CD14-positive monocyte (primary cell): Measurements from ENCODE around the gene GPR143. TPM values are rescaled to one million over a fixed set of nuclear protein-coding genes. Genes with fewer than 3 reads are reported as not detected.

Experiments used
- DNase-seq, 3 donors: peaks; one replicate each; pipeline ENCODE4 v3.0.0-alpha.2; 2011 to 2022
- H2AFZ ChIP-seq: 2 replicates; pipeline ENCODE4 v1.6.0; 2012; ENCODE audit warnings: mild to moderate bottlenecking, low read depth, low read length, inconsistent platforms; ENCODE audit not compliant: insufficient read depth, poor library complexity, severe bottlenecking
- H3K27ac ChIP-seq, 2 donors: 1 replicate in 1 of 2; 2 replicates in 1 of 2; pipeline ENCODE4 v1.5.1; 2012 to 2013; ENCODE audit warnings: low read length in 2 of 2, control low read depth in 1 of 2, inconsistent platforms in 1 of 2, low read depth in 1 of 2, mild to moderate bottlenecking in 1 of 2
- H3K27me3 ChIP-seq, 2 donors: one replicate each; pipeline versions ENCODE4 v1.6.0 to v1.6.1; 2011 to 2013; ENCODE audit warnings: low read length in 2 of 2; ENCODE audit not compliant: control insufficient read depth in 2 of 2, insufficient read depth in 2 of 2
- H3K36me3 ChIP-seq, 2 donors: replicated peaks in 1 of 2; 1 replicate in 1 of 2; 2 replicates in 1 of 2; pipeline versions ENCODE4 v1.5.1 to v1.6.1; 2012 to 2013; ENCODE audit warnings: low read length in 2 of 2, control low read depth in 1 of 2, inconsistent platforms in 1 of 2, mild to moderate bottlenecking in 1 of 2; ENCODE audit not compliant: insufficient read depth in 2 of 2, control insufficient read depth in 1 of 2
- H3K4me1 ChIP-seq, 2 donors: 1 replicate in 1 of 2; 2 replicates in 1 of 2; pipeline versions ENCODE4 v1.5.1 to v1.6.1; 2012 to 2013; ENCODE audit warnings: low read length in 2 of 2, control low read depth in 1 of 2, inconsistent platforms in 1 of 2, mild to moderate bottlenecking in 1 of 2, moderate library complexity in 1 of 2; ENCODE audit not compliant: insufficient read depth in 2 of 2, control insufficient read depth in 1 of 2
- H3K4me2 ChIP-seq: replicated peaks from 2 replicates; pipeline ENCODE3; 2012; ENCODE audit warnings: low read length, moderate library complexity, mild to moderate bottlenecking; ENCODE audit not compliant: poor library complexity, severe bottlenecking; ENCODE audit errors: extremely low read depth
- H3K4me3 ChIP-seq, 3 experiments: fragments of 200-600 bp in 1 of 3; sonication (generic) in 1 of 3; replicated peaks in 1 of 3; 1 replicate in 2 of 3; 2 replicates in 1 of 3; pipeline ENCODE4 v1.5.1; 2011 to 2013; ENCODE audit warnings: low read length in 3 of 3, mild to moderate bottlenecking in 3 of 3, control low read depth in 2 of 3, low read depth in 2 of 3, inconsistent platforms in 1 of 3, moderate library complexity in 1 of 3
- H3K79me2 ChIP-seq: 2 replicates; pipeline ENCODE4 v1.6.0; 2012; ENCODE audit warnings: mild to moderate bottlenecking, control low read depth, inconsistent platforms, low read length, moderate library complexity; ENCODE audit not compliant: insufficient read depth
- H3K9ac ChIP-seq: 2 replicates; pipeline ENCODE4 v1.6.0; 2017; ENCODE audit warnings: low read length, mild to moderate bottlenecking; ENCODE audit not compliant: insufficient read depth, poor library complexity, severe bottlenecking
- H3K9me3 ChIP-seq, 2 donors: replicated peaks in 1 of 2; 1 replicate in 1 of 2; 2 replicates in 1 of 2; pipeline versions ENCODE4 v1.5.1 to v1.6.1; 2012 to 2013; ENCODE audit warnings: low read length in 2 of 2, control low read depth in 1 of 2; ENCODE audit not compliant: control insufficient read depth in 1 of 2, insufficient read depth in 1 of 2
- H4K20me1 ChIP-seq: 2 replicates; pipeline ENCODE4 v1.6.0; 2012; ENCODE audit warnings: mild to moderate bottlenecking, low read length, control low read depth, moderate library complexity; ENCODE audit not compliant: insufficient read depth
- H3K27ac Mint-ChIP-seq, 7 donors: one replicate each; pipeline ENCODE4 v1.8.0; 2020; ENCODE audit warnings: mild to moderate bottlenecking in 7 of 7, mixed read lengths in 7 of 7, moderate library complexity in 6 of 7, inconsistent platforms in 2 of 7
- H3K27me3 Mint-ChIP-seq, 3 donors: one replicate each; pipeline ENCODE4 v1.8.0; 2021 to 2022; ENCODE audit warnings: low read depth in 3 of 3, mild to moderate bottlenecking in 3 of 3, mixed read lengths in 3 of 3, moderate library complexity in 3 of 3, inconsistent platforms in 1 of 3
- H3K36me3 Mint-ChIP-seq, 2 donors: one replicate each; pipeline ENCODE4 v1.8.0; 2020; ENCODE audit warnings: mixed read lengths in 2 of 2, inconsistent platforms in 1 of 2, mild to moderate bottlenecking in 1 of 2
- H3K4me1 Mint-ChIP-seq: one replicate; pipeline ENCODE4 v1.8.0; 2020; ENCODE audit warnings: mild to moderate bottlenecking, mixed read lengths
- H3K4me3 Mint-ChIP-seq, 2 donors: one replicate each; pipeline ENCODE4 v1.8.0; 2020; ENCODE audit warnings: mild to moderate bottlenecking in 2 of 2, mixed read lengths in 2 of 2, moderate library complexity in 1 of 2
- H3K9me3 Mint-ChIP-seq, 7 donors: one replicate each; pipeline ENCODE4 v1.8.0; 2020 to 2022; ENCODE audit warnings: mixed read lengths in 7 of 7, mild to moderate bottlenecking in 6 of 7, moderate library complexity in 6 of 7, inconsistent platforms in 2 of 7
- WGBS: methylation state at CpG from one replicate; pipeline ENCODE4 v1.1.5; 2013; ENCODE audit warnings: missing lambda C conversion rate; ENCODE audit not compliant: insufficient coverage; 5-methylcytosine and 5-hydroxymethylcytosine counted together
- intact Hi-C, 2 donors: fragments of 100-400 bp; cut with micrococcal nuclease; formaldehyde crosslinking; loops; one replicate each; pipeline versions ENCODE4 v1.15.0 to v1.15.1; 2023
- polyA plus RNA-seq, 3 donors: library from polyadenylated mRNA; depleted of rRNA in 1 of 3; unstranded in 2 of 3; stranded (reverse) in 1 of 3; fragments of 300-500 nt in 2 of 3; fragments of >200 nt in 1 of 3; fragmentation: Illumina TruSeq in 2 of 3; gene quantifications; 1 replicate in 2 of 3; 2 replicates in 1 of 3; pipeline ENCODE4 v1.2.3, GENCODE V29; 2012 to 2021
- TF ChIP-seq, protein P1 (sequence below): fragments of 200-600 bp; IDR thresholded peaks from one replicate; pipeline ENCODE4 v1.8.0; 2022; ENCODE audit warnings: antibody characterized with exemption, mild to moderate bottlenecking

Gene GPR143
- polyA plus RNA-seq, 3 donors, result not detected

DNA sequence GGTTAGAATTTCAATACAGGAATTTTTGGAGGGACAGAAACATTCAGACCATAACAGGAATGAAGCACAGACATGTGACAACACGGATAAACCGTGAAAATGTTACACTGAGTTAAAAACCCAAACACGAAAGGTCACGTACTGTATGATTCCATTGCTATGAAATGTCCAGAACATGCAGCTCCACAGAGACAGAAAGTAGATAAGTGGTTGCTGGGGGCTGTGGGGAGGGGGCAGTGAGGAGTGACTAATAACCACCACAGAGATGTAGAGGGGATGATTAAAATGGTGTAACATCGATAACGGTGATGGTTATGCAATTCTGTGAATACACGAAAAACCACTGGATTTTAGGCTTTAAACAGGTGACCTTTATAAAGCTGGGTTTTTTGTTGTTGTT lies 8.3 kb downstream of the GPR143 start:
- Mint-ChIP-seq H3K27ac (no peak overlapping the region), H3K36me3 (no peaks in the 10 kb centered on the region), H3K27me3 (peaks cover 21 to 43% (median 39%) of the 10 kb centered on the region in 3 donors), H3K9me3 (peaks cover 1 to 13% (median 3%) of the 10 kb centered on the region in 7 donors), H3K4me1 (no peaks in the 10 kb centered on the region), H3K4me3 (no peak overlapping the region)
- H3K9ac ChIP-seq, result no peak overlapping the region
- no peaks in the 10 kb centered on the region for H3K79me2 ChIP-seq
- DNase-seq, result no peak
- H2AFZ ChIP-seq, result no peak overlapping the region
- H3K4me3 ChIP-seq, result no peak overlapping the region
- TF ChIP-seq, protein P1, sequence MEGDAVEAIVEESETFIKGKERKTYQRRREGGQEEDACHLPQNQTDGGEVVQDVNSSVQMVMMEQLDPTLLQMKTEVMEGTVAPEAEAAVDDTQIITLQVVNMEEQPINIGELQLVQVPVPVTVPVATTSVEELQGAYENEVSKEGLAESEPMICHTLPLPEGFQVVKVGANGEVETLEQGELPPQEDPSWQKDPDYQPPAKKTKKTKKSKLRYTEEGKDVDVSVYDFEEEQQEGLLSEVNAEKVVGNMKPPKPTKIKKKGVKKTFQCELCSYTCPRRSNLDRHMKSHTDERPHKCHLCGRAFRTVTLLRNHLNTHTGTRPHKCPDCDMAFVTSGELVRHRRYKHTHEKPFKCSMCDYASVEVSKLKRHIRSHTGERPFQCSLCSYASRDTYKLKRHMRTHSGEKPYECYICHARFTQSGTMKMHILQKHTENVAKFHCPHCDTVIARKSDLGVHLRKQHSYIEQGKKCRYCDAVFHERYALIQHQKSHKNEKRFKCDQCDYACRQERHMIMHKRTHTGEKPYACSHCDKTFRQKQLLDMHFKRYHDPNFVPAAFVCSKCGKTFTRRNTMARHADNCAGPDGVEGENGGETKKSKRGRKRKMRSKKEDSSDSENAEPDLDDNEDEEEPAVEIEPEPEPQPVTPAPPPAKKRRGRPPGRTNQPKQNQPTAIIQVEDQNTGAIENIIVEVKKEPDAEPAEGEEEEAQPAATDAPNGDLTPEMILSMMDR, result no peak
- peaks cover 0 to 4% of the 10 kb centered on the region in 2 donors for H3K9me3 ChIP-seq
- no peaks in the 10 kb centered on the region for H3K4me1 ChIP-seq
- no peaks in the 10 kb centered on the region for H3K36me3 ChIP-seq
- H3K4me2 ChIP-seq, result no peak overlapping the region
- no peak overlapping the region for H3K27ac ChIP-seq
- WGBS, result 90% methylated on average over 2 of the region's 7 CpGs
- intact Hi-C loops, result no loop called here
- H4K20me1 ChIP-seq, result no peaks in the 10 kb centered on the region
- peaks cover 2 to 13% of the 10 kb centered on the region in 2 donors for H3K27me3 ChIP-seq

DNA sequence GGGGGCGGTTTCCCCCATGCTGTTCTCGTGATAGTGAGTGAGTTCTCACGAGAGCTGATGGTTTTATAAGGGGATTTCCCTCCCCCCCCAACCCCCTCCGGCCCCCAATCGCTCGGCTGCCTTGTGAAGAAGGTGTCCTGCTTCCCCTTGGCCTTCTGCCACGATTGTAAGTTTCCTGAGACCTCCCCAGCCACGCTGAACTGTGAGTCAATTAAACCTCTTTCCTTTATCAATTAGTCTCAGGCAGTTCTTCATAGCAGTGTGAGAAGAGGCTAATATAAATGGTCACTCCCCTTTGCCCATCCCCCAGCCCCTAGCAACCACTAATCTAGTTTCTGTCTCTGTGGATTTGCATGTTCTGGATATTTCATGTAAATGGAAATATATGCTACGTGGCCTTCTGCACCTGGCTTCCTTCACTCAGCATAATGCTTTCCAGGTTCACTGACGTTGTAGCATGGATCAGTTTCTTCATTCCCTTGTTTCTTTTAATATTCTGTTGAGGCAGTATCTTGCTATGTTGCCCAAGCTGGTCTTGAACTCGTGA lies 16.4 kb downstream of the GPR143 start:
- no peaks in the 10 kb centered on the region for H3K36me3 Mint-ChIP-seq
- Histone ChIP-seq H2AFZ (no peak overlapping the region), H3K4me2 (no peak overlapping the region), H3K9ac (no peak overlapping the region), H3K79me2 (no peaks in the 10 kb centered on the region), H3K36me3 (no peaks in the 10 kb centered on the region), H3K27ac (no peak overlapping the region), H4K20me1 (no peaks in the 10 kb centered on the region), H3K9me3 (peaks cover 5 to 6% of the 10 kb centered on the region in 2 donors), H3K4me1 (peaks cover 9 to 11% of the 10 kb centered on the region in 2 donors), H3K4me3 (no peak overlapping the region), H3K27me3 (peaks cover 3 to 18% of the 10 kb centered on the region in 2 donors)
- H3K4me3 Mint-ChIP-seq, result no peak overlapping the region
- peaks cover 20% of the 10 kb centered on the region for H3K4me1 Mint-ChIP-seq
- DNase-seq, result no peak
- WGBS, result no CpG with 5 or more reads among the region's 11 CpGs
- TF ChIP-seq, protein P1, result no peak
- intact Hi-C loops, result no loop called here
- no peak overlapping the region for H3K27ac Mint-ChIP-seq
- H3K27me3 Mint-ChIP-seq, result peaks cover 13 to 42% (median 14%) of the 10 kb centered on the region in 3 donors
- peaks cover 4 to 20% (median 10%) of the 10 kb centered on the region in 7 donors for H3K9me3 Mint-ChIP-seq
